WTC11 (cell line): ENCODE measurements around the gene FIS1. TPM values are rescaled to one million over a fixed set of nuclear protein-coding genes. Genes with fewer than 3 reads are reported as not detected.

Experiments
- ATAC-seq: fragments of 200-7000 bp; cut with Tn5 transposase; 2 replicates; pipeline ENCODE4 v1.10.0; 2021; ENCODE audit warnings: mild to moderate bottlenecking, moderate library complexity
- CTCF ChIA-PET: fragments of 300-600 bp; sonication (Branson Sonifier 250); formaldehyde crosslinking; loops from one replicate; lab custom pipeline; 2021; ENCODE audit warnings: antibody characterized with exemption; lab: Charles Lee
- POLR2A ChIA-PET: fragments of 350-600 bp; sonication (Branson Sonifier 250); formaldehyde crosslinking; loops from one replicate; lab custom pipeline; 2021; ENCODE audit warnings: antibody characterized with exemption; lab: Charles Lee
- DNase-seq: peaks from one replicate; pipeline ENCODE4 v3.0.0; 2021; ENCODE audit warnings: low spot score
- H3K27ac Mint-ChIP-seq: 2 replicates; pipeline ENCODE4 v1.8.0; 2021; ENCODE audit warnings: mixed read lengths
- H3K27me3 Mint-ChIP-seq: 2 replicates; pipeline ENCODE4 v1.8.0; 2021; ENCODE audit warnings: low read depth, mild to moderate bottlenecking, moderate library complexity, mixed read lengths
- H3K36me3 Mint-ChIP-seq: 2 replicates; pipeline ENCODE4 v1.8.0; 2021; ENCODE audit warnings: mixed read lengths
- H3K4me1 Mint-ChIP-seq: 2 replicates; pipeline ENCODE4 v1.8.0; 2022; ENCODE audit warnings: mixed read lengths
- H3K4me3 Mint-ChIP-seq: 2 replicates; pipeline ENCODE4 v1.8.0; 2021; ENCODE audit warnings: mild to moderate bottlenecking, moderate library complexity, mixed read lengths
- H3K9me3 Mint-ChIP-seq: 2 replicates; pipeline ENCODE4 v1.8.0; 2021; ENCODE audit warnings: mixed read lengths
- ATF1 ChIP-seq: sonication (generic); formaldehyde crosslinking; IDR thresholded peaks from 2 replicates; pipeline ENCODE4 v1.8.1; 2023; ENCODE audit warnings: mild to moderate bottlenecking, moderate library complexity, missing genetic modification reagents
- CBFB ChIP-seq: sonication (generic); formaldehyde crosslinking; IDR thresholded peaks from 2 replicates; pipeline ENCODE4 v1.8.1; 2022; ENCODE audit warnings: mild to moderate bottlenecking, low read depth, missing genetic modification reagents
- ESRRA ChIP-seq: sonication (generic); formaldehyde crosslinking; IDR thresholded peaks from 2 replicates; pipeline ENCODE4 v1.8.1; 2022; ENCODE audit warnings: mild to moderate bottlenecking, missing genetic modification reagents, borderline replicate concordance
- FOXJ3 ChIP-seq: sonication (generic); formaldehyde crosslinking; IDR thresholded peaks from 2 replicates; pipeline ENCODE4 v1.9.0; 2021; ENCODE audit warnings: missing genetic modification reagents, mild to moderate bottlenecking, borderline replicate concordance
- KAT7 ChIP-seq: sonication (generic); formaldehyde crosslinking; IDR thresholded peaks from 2 replicates; pipeline ENCODE4 v1.8.1; 2023; ENCODE audit warnings: missing genetic modification reagents, mild to moderate bottlenecking, borderline replicate concordance
- NFATC4 ChIP-seq: fragments of 250-450 bp; sonication (Bioruptor Pico); IDR thresholded peaks from 2 replicates; pipeline ENCODE4 v1.9.0; 2021; ENCODE audit warnings: mild to moderate bottlenecking
- OVOL2 ChIP-seq: fragments of 250-450 bp; sonication (Bioruptor Pico); IDR thresholded peaks from 2 replicates; pipeline ENCODE4 v1.9.0; 2021; ENCODE audit warnings: mild to moderate bottlenecking, borderline replicate concordance
- PREB ChIP-seq: sonication (generic); formaldehyde crosslinking; IDR thresholded peaks from 2 replicates; pipeline ENCODE4 v1.8.1; 2022; ENCODE audit warnings: mild to moderate bottlenecking, missing genetic modification reagents, moderate library complexity, borderline replicate concordance
- SMAD4 ChIP-seq: sonication (generic); formaldehyde crosslinking; IDR thresholded peaks from 2 replicates; pipeline ENCODE4 v1.8.0; 2022; ENCODE audit warnings: mild to moderate bottlenecking, missing genetic modification reagents
- SOX15 ChIP-seq: fragments of 250-450 bp; sonication (Bioruptor Pico); IDR thresholded peaks from 2 replicates; pipeline ENCODE4 v1.9.0; 2021; ENCODE audit warnings: mild to moderate bottlenecking
- TCF7 ChIP-seq: sonication (generic); formaldehyde crosslinking; IDR thresholded peaks from 2 replicates; pipeline ENCODE4 v1.8.0; 2022; ENCODE audit warnings: mild to moderate bottlenecking, low read depth, missing genetic modification reagents, moderate library complexity
- TP53 ChIP-seq: sonication (generic); formaldehyde crosslinking; IDR thresholded peaks from 2 replicates; pipeline ENCODE4 v1.8.1; 2023; ENCODE audit warnings: mild to moderate bottlenecking, missing genetic modification reagents
- ZNF121 ChIP-seq: sonication (generic); formaldehyde crosslinking; IDR thresholded peaks from 2 replicates; pipeline ENCODE4 v1.8.0; 2023; ENCODE audit warnings: missing genetic modification reagents
- ZNF138 ChIP-seq: sonication (generic); formaldehyde crosslinking; conservative IDR thresholded peaks from 2 replicates; pipeline ENCODE4 v1.8.1; 2022; ENCODE audit warnings: mild to moderate bottlenecking, moderate library complexity, missing genetic modification reagents
- ZNF219 ChIP-seq: sonication (generic); formaldehyde crosslinking; IDR thresholded peaks from 2 replicates; pipeline ENCODE4 v1.8.0; 2023; ENCODE audit warnings: missing genetic modification reagents, mild to moderate bottlenecking, borderline replicate concordance
- ZNF263 ChIP-seq: sonication (generic); formaldehyde crosslinking; IDR thresholded peaks from 2 replicates; pipeline ENCODE4 v1.8.1; 2022; ENCODE audit warnings: low read depth, mild to moderate bottlenecking, moderate library complexity, missing genetic modification reagents
- ZNF425 ChIP-seq: fragments of 250-450 bp; sonication (Bioruptor Pico); conservative IDR thresholded peaks from 2 replicates; pipeline ENCODE4 v1.9.0; 2021; ENCODE audit warnings: mild to moderate bottlenecking
- ZNF671 ChIP-seq: fragments of 250-450 bp; sonication (Bioruptor Pico); IDR thresholded peaks from 2 replicates; pipeline ENCODE4 v1.8.0; 2021; ENCODE audit warnings: mild to moderate bottlenecking
- total RNA-seq: library from RNA; stranded (reverse); gene quantifications from 3 replicates; pipeline ENCODE4 v1.2.3, GENCODE V29; 2021
- TF ChIP-seq, protein P1 (sequence below): sonication (generic); formaldehyde crosslinking; IDR thresholded peaks from 2 replicates; pipeline ENCODE4 v1.8.1; 2022; ENCODE audit warnings: low read depth, mild to moderate bottlenecking, moderate library complexity, missing genetic modification reagents, borderline replicate concordance
- TF ChIP-seq, protein P2 (sequence below): fragments of 250-450 bp; sonication (Bioruptor Pico); IDR thresholded peaks from 2 replicates; pipeline ENCODE4 v1.8.0; 2021; ENCODE audit warnings: mild to moderate bottlenecking
- TF ChIP-seq, protein P3 (sequence below): sonication (generic); formaldehyde crosslinking; IDR thresholded peaks from 2 replicates; pipeline ENCODE4 v1.8.0; 2023; ENCODE audit warnings: mild to moderate bottlenecking, missing genetic modification reagents
- TF ChIP-seq, protein P4 (sequence below): sonication (generic); formaldehyde crosslinking; IDR thresholded peaks from 2 replicates; pipeline ENCODE4 v1.8.1; 2023; ENCODE audit warnings: mild to moderate bottlenecking, missing genetic modification reagents, moderate library complexity

The FIS1 gene
- total RNA-seq, 1 experiment from 2014 or later: 123 TPM

DNA sequence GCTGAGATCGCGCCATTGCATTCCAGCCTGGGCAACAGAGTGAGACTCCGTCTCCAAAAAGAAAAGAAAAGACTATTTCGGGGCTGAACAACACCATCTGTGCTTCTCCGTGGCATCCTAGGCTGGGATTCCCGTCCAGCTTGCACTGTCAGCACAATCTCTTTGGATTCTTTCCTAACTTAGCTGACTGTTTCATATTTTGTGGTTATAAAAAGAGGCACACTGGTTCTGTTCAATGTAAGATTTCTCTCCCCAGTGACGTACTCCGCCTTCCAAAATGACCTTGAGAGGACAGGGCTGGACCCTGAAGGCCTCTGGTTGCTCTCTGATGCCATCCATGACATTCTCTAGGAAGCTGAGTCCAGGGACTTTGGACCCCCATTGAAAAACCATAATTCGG lies 18.2 kb downstream of the FIS1 start (continued):
- TF ChIP-seq, protein P1, sequence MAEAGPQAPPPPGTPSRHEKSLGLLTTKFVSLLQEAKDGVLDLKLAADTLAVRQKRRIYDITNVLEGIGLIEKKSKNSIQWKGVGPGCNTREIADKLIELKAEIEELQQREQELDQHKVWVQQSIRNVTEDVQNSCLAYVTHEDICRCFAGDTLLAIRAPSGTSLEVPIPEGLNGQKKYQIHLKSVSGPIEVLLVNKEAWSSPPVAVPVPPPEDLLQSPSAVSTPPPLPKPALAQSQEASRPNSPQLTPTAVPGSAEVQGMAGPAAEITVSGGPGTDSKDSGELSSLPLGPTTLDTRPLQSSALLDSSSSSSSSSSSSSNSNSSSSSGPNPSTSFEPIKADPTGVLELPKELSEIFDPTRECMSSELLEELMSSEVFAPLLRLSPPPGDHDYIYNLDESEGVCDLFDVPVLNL (CRISPR knock-in tag): no peak

- ChIA-PET POLR2A (no interaction called here), CTCF (no interaction called here)
- ATAC-seq (no peak), DNase-seq (no peak)
- H3K36me3 Mint-ChIP-seq: peaks cover 34% of the 10 kb centered on the region
- H3K27ac Mint-ChIP-seq: no peak overlapping the region
- H3K4me3 Mint-ChIP-seq: no peak overlapping the region
- H3K9me3 Mint-ChIP-seq: no peaks in the 10 kb centered on the region
- peaks cover 12% of the 10 kb centered on the region for H3K4me1 Mint-ChIP-seq
- TF ChIP-seq TCF7 (CRISPR knock-in tag) (no peak), ZNF219 (CRISPR knock-in tag) (no peak), ZNF138 (CRISPR knock-in tag) (no peak), FOXJ3 (CRISPR knock-in tag) (no peak), ZNF671 (CRISPR knock-in tag) (no peak), OVOL2 (no peak), SOX15 (CRISPR knock-in tag) (no peak)
- H3K27me3 Mint-ChIP-seq: no peaks in the 10 kb centered on the region
These were observed 19.2 kb downstream of the FIS1 start for GRCh38 chr7:101225650-101226049.

- ATAC-seq: no peak
- no peaks in the 10 kb centered on the region for H3K9me3 Mint-ChIP-seq
- no peak for DNase-seq
- no peak overlapping the region for H3K4me3 Mint-ChIP-seq
- H3K27ac Mint-ChIP-seq: no peak overlapping the region
- peaks cover 34% of the 10 kb centered on the region for H3K36me3 Mint-ChIP-seq
- no peaks in the 10 kb centered on the region for H3K27me3 Mint-ChIP-seq
- POLR2A ChIA-PET: no interaction called here
- H3K4me1 Mint-ChIP-seq: peaks cover 16% of the 10 kb centered on the region
- CTCF ChIA-PET: no interaction called here
- TF ChIP-seq KAT7 (CRISPR knock-in tag) (no peak), ZNF121 (CRISPR knock-in tag) (no peak), NFATC4 (CRISPR knock-in tag) (no peak), TP53 (CRISPR knock-in tag) (no peak), ESRRA (CRISPR knock-in tag) (no peak), PREB (CRISPR knock-in tag) (no peak), ZNF425 (CRISPR knock-in tag) (no peak), CBFB (CRISPR knock-in tag) (no peak), ZNF263 (CRISPR knock-in tag) (no peak), ATF1 (no peak), SMAD4 (CRISPR knock-in tag) (no peak)
- TF ChIP-seq, protein P2, sequence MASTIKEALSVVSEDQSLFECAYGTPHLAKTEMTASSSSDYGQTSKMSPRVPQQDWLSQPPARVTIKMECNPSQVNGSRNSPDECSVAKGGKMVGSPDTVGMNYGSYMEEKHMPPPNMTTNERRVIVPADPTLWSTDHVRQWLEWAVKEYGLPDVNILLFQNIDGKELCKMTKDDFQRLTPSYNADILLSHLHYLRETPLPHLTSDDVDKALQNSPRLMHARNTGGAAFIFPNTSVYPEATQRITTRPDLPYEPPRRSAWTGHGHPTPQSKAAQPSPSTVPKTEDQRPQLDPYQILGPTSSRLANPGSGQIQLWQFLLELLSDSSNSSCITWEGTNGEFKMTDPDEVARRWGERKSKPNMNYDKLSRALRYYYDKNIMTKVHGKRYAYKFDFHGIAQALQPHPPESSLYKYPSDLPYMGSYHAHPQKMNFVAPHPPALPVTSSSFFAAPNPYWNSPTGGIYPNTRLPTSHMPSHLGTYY: no peak
- TF ChIP-seq, protein P3, sequence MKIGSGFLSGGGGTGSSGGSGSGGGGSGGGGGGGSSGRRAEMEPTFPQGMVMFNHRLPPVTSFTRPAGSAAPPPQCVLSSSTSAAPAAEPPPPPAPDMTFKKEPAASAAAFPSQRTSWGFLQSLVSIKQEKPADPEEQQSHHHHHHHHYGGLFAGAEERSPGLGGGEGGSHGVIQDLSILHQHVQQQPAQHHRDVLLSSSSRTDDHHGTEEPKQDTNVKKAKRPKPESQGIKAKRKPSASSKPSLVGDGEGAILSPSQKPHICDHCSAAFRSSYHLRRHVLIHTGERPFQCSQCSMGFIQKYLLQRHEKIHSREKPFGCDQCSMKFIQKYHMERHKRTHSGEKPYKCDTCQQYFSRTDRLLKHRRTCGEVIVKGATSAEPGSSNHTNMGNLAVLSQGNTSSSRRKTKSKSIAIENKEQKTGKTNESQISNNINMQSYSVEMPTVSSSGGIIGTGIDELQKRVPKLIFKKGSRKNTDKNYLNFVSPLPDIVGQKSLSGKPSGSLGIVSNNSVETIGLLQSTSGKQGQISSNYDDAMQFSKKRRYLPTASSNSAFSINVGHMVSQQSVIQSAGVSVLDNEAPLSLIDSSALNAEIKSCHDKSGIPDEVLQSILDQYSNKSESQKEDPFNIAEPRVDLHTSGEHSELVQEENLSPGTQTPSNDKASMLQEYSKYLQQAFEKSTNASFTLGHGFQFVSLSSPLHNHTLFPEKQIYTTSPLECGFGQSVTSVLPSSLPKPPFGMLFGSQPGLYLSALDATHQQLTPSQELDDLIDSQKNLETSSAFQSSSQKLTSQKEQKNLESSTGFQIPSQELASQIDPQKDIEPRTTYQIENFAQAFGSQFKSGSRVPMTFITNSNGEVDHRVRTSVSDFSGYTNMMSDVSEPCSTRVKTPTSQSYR (CRISPR knock-in tag): no peak
- TF ChIP-seq, protein P4, sequence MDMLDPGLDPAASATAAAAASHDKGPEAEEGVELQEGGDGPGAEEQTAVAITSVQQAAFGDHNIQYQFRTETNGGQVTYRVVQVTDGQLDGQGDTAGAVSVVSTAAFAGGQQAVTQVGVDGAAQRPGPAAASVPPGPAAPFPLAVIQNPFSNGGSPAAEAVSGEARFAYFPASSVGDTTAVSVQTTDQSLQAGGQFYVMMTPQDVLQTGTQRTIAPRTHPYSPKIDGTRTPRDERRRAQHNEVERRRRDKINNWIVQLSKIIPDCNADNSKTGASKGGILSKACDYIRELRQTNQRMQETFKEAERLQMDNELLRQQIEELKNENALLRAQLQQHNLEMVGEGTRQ (CRISPR knock-in tag): no peak
These were observed 21.4 kb downstream of the FIS1 start for GRCh38 chr7:101223528-101223927.
